ENCODE measurements around the gene NACAD.

Gene NACAD

GRCh38 chr7:45089341-45089891, 647 bp upstream of the NACAD start:
- peak; percentile 39 for DNase-seq

DNA sequence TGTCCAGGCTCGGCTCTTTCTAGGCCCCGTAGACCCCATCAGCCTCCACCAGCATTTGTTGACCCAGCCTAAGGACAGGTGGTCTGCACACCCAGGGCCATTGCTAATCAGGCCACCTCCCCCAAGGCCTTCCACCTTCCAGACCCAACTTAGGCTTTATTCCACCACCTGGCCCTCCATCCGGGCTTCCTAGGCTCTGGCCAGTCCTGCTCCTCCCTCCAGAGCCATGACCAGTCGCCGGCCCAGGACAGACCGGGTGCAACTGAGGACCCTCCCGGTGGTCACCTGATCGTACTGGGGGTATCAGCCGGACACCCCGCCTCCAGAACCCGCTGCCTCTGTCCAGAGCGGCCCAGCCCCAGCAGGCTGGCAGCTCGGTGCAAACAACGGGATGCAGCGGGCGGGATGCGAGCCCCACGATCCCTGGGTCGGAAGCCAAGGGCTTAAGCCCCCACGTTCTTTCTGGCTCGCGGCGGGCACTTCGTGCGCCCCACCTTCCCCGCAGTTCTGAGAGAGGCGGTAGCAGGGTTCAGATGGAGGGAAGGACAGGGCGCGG, 545 bp downstream of the NACAD start:
- no peak for DNase-seq

DNA sequence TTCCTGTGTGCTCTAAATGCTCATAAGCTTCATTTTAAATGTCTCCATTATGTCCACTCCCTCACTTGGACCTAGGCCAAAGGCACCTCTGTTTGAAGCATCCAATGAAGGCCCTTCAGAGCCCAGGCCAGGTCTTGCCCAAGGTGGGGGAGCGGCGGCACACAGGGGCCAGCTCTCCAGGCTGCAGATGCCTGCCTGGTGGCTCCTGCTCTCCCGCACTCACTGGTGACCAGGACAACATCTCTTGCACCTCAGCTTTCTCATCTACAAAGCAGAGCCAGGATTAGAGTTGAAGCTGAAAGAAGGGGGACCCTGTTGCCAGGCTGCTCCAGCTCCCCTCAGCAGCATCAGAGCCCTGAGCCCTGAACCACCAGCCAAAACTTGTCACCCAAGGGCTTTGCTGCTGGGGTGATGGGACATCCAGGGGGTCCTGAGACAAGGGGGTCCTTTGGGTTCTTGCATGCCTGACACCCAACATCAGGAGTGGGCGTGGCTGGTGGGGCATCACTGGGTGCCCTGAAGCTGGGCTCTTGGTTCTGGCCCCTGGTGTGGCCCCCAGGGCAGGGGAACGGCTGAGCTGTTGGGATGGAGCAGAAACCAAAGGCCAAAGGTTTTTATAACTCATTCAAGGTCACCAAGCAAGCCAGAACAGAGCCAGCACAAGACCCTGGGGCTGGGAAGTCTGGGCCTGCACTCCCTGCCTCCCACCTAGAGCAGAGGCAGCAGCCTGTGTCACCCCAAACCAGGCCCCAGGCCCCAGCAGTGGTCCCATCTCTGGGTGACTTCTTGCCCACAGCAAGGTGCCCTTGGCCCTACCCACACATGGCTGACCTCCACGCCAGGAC, 1.2 kb downstream of the NACAD start:
- no peak for DNase-seq

GRCh38 chr7:45086331-45087065, 2.3 kb downstream of the NACAD start:
- DNase-seq, result no peak

GRCh38 chr7:45085619-45086200, 3.1 kb downstream of the NACAD start:
- DNase-seq, result no peak

DNA sequence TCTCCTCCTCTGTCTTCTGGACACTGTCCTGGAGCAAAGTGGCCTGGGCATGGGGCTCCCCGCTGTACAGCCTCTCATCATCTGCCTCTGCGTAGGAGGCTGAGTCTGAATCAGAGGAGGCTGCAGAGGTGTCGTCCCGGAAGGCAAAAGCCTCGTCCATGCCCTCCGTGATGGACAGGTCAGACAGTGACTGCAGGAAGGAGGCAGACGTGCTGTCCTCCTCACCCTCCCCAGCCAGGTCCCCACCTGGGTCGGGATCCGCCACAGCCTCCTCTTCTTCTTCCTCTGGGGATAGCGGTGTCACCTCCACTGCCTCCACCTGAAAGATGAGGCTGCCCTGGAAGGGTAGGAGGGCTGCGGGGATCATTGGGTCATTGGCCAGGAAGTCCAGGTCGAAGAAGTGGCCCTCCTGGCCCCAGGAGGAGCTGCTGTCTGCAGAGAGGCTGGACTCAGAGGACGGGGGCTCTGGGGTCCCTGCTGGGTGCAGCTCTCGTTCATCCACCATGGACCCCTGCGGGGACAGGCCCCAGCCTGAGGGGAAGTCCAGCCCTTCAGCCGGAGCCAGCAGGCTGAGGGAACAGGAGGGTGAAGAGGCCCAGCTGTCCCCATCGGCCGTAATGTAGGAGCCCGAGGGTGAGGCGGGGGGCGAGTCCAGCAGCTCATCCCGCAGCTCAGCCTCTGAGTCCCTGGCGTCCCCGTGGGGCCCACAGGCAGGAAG, 3.7 kb downstream of the NACAD start:
- no peak for DNase-seq

DNA sequence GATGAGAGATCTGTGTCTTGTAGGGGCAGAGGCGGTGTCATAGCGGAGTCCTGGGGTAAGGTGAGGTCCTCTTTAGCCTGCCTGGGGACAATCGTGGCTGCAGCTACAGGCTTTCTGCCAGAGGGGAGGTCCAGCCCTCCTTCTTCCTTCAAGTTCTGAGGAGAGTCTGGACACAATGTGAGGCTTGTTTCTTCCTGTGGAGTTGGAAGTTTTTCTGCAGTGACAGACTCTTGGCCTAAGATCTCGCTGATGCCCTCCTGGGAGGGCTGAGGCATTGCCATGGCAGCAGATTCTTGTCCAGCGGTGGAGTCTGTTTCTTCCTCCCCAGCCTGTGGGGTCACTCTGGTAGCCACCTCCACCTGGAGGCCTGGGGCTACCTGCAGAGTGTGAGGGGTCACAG, 4.4 kb downstream of the NACAD start:
- no peak for DNase-seq

- DNase-seq, result no peak
These were observed 5.9 kb downstream of the NACAD start for GRCh38 chr7:45082831-45083331.

DNA sequence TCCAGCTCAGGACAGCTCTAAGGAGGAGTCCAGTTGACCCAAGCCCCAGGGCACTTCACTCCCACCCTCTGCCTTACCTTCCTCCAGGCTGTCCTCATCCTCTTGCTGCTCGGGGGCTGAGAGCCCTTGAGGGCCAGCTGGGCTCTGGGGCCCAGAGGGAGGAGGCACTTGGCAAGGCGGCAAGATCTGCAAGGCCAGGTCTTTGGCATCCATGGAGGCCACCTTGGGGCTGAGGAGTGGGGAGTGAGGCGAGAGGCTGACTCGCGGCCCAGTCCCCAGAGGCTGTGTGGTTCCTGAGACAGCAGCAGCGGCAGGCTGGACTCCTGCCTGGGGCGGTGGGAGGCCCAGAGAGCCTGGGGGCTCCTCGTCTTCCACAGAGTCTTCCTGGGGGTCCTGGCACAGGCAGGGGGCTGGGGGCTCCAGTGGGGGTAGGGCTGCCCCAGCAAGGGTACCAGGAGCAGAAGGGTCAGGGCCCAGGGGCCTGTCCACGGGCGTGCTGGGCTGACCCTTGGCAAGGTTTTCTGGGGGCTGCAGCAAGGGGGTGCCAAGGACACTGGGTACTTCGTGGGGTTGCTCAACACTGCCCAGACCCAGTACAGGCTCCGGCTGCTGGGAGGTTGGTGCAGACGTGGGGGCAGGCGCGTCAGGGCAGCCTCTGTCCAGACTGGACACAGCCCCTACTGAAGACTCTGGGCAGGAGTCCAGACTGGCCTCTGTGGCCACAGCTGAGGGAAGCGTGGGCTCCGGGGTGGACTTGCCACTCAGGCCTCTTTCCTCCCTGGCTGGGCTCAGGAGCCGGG, 6.5 kb downstream of the NACAD start:
- no peak for DNase-seq

GRCh38 chr7:45081670-45081974, 7.1 kb downstream of the NACAD start:
- no peak for DNase-seq

- no peak for DNase-seq
These were observed 7.7 kb downstream of the NACAD start for GRCh38 chr7:45080958-45081669.

DNA sequence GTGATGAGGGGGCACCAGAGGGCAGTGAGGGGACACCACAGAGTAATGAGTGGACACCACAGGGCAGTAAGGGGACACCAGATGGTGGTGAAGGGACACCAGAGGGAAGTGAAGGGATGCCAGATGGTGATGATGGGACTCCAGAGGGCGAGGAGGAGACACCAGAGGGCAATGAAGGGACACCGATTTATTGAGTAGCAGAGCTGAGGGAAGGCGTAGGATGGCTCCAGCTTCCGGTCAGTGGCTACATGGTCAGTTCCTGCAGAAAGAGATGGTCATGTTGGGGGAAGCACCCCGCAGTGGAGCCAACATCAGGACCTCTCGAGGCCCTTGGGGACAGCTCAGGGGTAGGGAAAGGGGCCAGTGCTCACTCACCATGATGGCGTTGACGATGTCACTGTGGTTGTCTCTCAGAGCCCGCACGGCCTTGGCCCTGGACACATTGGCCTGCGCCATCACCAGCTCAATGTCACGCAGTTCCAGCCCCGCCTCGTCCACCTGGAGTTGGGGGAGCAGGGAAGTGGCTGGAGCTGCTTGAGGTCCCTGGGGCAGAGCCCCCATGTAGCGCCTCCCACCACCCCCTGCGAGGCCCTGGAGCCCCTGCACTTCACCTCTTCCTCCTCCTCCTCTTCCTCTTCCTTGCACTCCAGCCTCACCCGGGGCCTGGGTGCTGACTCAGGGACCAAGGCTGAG, 8.4 kb downstream of the NACAD start:
- no peak for DNase-seq

- no peak for DNase-seq
These were observed 10.6 kb downstream of the NACAD start for GRCh38 chr7:45078125-45078681.

- no peak for DNase-seq
These were observed 11.2 kb downstream of the NACAD start for GRCh38 chr7:45077579-45077978.

DNA sequence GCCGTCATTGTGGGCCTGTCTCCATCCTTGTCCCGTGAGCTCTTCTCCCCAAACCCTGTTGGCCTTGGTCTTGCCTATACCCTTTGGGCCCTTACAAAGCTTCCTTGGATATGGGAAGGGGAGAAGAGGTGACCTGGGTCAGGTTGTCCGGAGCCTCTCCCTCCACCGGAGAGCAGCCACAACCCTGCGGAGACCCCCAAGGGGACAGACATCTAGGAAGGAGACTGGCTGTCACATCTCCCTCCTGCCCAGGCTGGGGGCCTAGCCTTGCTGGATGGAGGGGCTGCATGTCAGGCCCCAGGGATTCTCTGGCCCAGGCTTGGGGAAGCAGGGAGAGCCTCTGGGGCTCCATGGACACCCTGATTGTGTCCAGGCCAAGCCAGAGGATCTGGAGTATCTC, 11.8 kb downstream of the NACAD start:
- no peak for DNase-seq

- DNase-seq, result no peak
These were observed 12.6 kb downstream of the NACAD start for GRCh38 chr7:45075871-45076796.

GRCh38 chr7:45075355-45075644, 13.5 kb downstream of the NACAD start:
- no peak for DNase-seq

DNA sequence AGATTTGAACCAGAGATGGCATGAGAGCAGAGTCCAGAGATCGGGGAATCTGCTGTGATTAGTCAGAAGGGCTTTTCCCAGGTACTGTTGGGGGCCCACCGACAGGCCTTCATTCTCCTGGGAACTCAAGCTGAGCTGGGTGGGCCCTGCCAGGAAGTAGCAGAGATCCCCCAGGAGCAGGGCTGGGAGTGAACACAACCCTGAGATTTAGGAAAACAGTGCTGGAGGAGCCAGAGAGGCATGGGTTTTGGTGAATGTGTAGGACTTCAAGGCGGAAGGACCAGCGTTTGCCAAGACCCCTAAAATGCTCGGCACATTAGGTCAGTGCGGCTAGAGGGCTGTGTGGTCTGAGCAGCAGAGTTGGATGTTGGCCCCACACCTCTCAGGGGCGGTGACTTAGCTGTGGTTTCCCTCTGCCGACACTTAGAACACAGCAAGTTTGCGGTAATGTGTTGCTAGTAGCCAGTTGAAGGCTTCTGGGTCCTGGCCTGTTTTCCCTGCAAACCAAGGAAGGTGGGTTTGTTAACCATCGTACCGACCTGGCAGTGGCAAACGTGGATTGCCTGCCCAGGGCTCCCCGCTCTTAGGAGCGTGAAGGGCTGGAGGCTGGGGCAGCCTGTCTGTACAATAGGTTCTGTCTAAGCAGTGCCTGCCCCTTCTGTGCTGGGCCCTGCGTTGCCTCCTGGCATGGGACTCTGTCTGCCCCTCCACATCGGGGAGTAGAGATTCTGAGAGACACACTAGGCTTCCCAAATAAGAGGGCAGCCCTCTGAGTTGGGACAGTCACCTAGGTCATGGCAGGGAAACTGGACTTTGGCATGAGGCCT, 14.0 kb downstream of the NACAD start:
- DNase-seq, result no peak

Data from activated effector memory CD4-positive, alpha-beta T cell treated with Interleukin-2 at 50 U/mL for 16 hours (primary cell).